Pancreas (tissue), 10 donors: ENCODE data around the gene DDB1. TPM values are rescaled to one million over a fixed set of nuclear protein-coding genes. Genes with fewer than 3 reads are reported as not detected.
A peak's percentile ranks its signal among the peaks of the same experiment; 100 is the strongest.

Experiments
- ATAC-seq, 4 donors: fragments of 200-7000 bp; cut with Tn5 transposase; one replicate each; pipeline versions ENCODE4 v1.8.0 to v1.9.1; 2020; ENCODE audit warnings: mild to moderate bottlenecking in 4 of 4, moderate library complexity in 4 of 4
- DNase-seq, 6 donors: peaks; one replicate each; pipeline ENCODE4 v3.0.0-alpha.2; 2020
- FAIRE-seq: peaks from 2 replicates; lab custom pipeline; 2012; peaks lifted over from hg19 to GRCh38; lab: Jason Lieb, UNC
- H3K27ac ChIP-seq, 4 donors: fragments of 200-600 bp; sonication (generic); 1 replicate in 3 of 4; 2 replicates in 1 of 4; pipeline versions ENCODE4 v1.5.0 to v1.8.0; 2020
- H3K27me3 ChIP-seq, 4 donors: fragments of 200-600 bp; one replicate each; pipeline ENCODE4 v1.8.0; 2021
- H3K36me3 ChIP-seq, 3 donors: fragments of 200-600 bp; sonication (generic) in 1 of 3; one replicate each; pipeline versions ENCODE4 v1.5.0 to v1.8.0; 2020 to 2021
- H3K4me1 ChIP-seq, 3 donors: fragments of 200-600 bp; one replicate each; pipeline ENCODE4 v1.8.0; 2021
- H3K4me3 ChIP-seq, 4 donors: fragments of 200-600 bp; sonication (generic) in 2 of 4; one replicate each; pipeline versions ENCODE4 v1.5.0 to v1.8.0; 2020 to 2021
- H3K9me3 ChIP-seq, 4 donors: fragments of 200-600 bp; one replicate each; pipeline ENCODE4 v1.8.0; 2021
- CTCF ChIP-seq, 4 donors: fragments of 200-600 bp; sonication (generic) in 3 of 4; IDR thresholded peaks; one replicate each; pipeline versions ENCODE4 v1.5.0 to v1.8.0; 2021; ENCODE audit warnings: antibody characterized with exemption in 4 of 4
- WGBS, 2 donors: extraction: QIAGEN DNeasy Blood & Tissue Kit; methylation state at CpG; one replicate each; pipeline ENCODE4 v1.1.7; 2013; 5-methylcytosine and 5-hydroxymethylcytosine counted together
- intact Hi-C, 3 donors: fragments of 100-400 bp; cut with DNase I; formaldehyde crosslinking; loops; one replicate each; pipeline versions ENCODE4 v1.11.1 to v1.14.2; 2022
- polyA plus RNA-seq, 2 donors: library from polyadenylated mRNA; stranded (reverse); fragments of 200-250 nt; gene quantifications; one replicate each; pipeline ENCODE4 v1.2.3, GENCODE V29; 2013
- total RNA-seq, 6 donors: library from RNA; stranded (reverse); fragmentation: NEBNext Ultra II Directional in 4 of 6; extraction: Animal tissue kit (Norgen Biotek cat#: 25700) in 4 of 6; gene quantifications; one replicate each; pipeline versions ENCODE4 v1.2.1 to v1.2.4, GENCODE V29; 2021 to 2023
- donor health status: healthy with polysubstance abuse.
- donor health status: DM: no; HTN: no; CAD: no; lungs with moderate emphysema.
- donor health status: DM: no; HTN: no; CAD: no.
- donor health status: control.
- donor health status: control.
- donor health status: Bipolar disorder and iron deficiency.
- donor health status: DM: yes; HTN: yes; CAD: no.
- donor health status: DM: no; HTN: no; CAD: no.
- donor health status: DM: no; HTN: no; CAD: no.
- donor health status: DM: yes; HTN: yes; CAD: no.

DDB1 gene
- total and polyA plus RNA-seq, 8 donors, result 50.9 to 84.4 (median 74.5) TPM

GRCh38 chr11:61331651-61332050 lies 1.3 kb downstream of the DDB1 start:
- Histone ChIP-seq H3K4me3 (peak overlapping the region in 2 of 4 donors; percentile 68 to 98), H3K36me3 (peaks cover 0 to 9% (median 8%) of the 10 kb centered on the region in 3 donors), H3K27me3 (no peaks in the 10 kb centered on the region), H3K4me1 (peaks cover 22 to 36% (median 27%) of the 10 kb centered on the region in 3 donors), H3K27ac (no peak overlapping the region), H3K9me3 (no peaks in the 10 kb centered on the region)
- no peak for TF ChIP-seq CTCF (IDR thresholded peaks at IDR 0.05)
- intact Hi-C loops, result no loop called here
- no peak for FAIRE-seq
- ATAC-seq, result no peak
- 37 to 45% methylated on average over 6 of the region's 6 CpGs for WGBS, 2 donors
- DNase-seq, result no peak

GRCh38 chr11:61329871-61330270 lies 3.0 kb downstream of the DDB1 start:
- TF ChIP-seq CTCF (IDR thresholded peaks at IDR 0.05), result no peak
- ATAC-seq, result no peak
- FAIRE-seq, result no peak
- intact Hi-C loops, result no loop called here
- no peak overlapping the region for H3K27ac ChIP-seq
- H3K27me3 ChIP-seq, result no peaks in the 10 kb centered on the region
- DNase-seq, result no peak
- H3K9me3 ChIP-seq, result no peaks in the 10 kb centered on the region
- H3K4me1 ChIP-seq, result peaks cover 11 to 20% (median 18%) of the 10 kb centered on the region in 3 donors
- H3K4me3 ChIP-seq, result no peak overlapping the region
- peaks cover 0 to 20% (median 15%) of the 10 kb centered on the region in 3 donors for H3K36me3 ChIP-seq
- WGBS, 2 donors, result 86 to 88% methylated on average over 4 of the region's 4 CpGs

GRCh38 chr11:61328351-61328750 lies 4.6 kb downstream of the DDB1 start:
- intact Hi-C loops, result no loop called here
- FAIRE-seq, result no peak
- H3K36me3 ChIP-seq, result peaks cover 0 to 30% (median 28%) of the 10 kb centered on the region in 3 donors

GRCh38 chr11:61327669-61328071 lies 5.2 kb downstream of the DDB1 start:
- H3K27ac ChIP-seq, result no peak overlapping the region
- H3K27me3 ChIP-seq, result no peaks in the 10 kb centered on the region
- FAIRE-seq (no peak), ATAC-seq (no peak), DNase-seq (no peak)
- H3K36me3 ChIP-seq, result peaks cover 0 to 37% (median 30%) of the 10 kb centered on the region in 3 donors
- no peaks in the 10 kb centered on the region for H3K9me3 ChIP-seq
- H3K4me3 ChIP-seq, result no peak overlapping the region
- TF ChIP-seq CTCF (IDR thresholded peaks at IDR 0.05), result no peak
- intact Hi-C loops, result no loop called here
- peaks cover 4 to 11% (median 10%) of the 10 kb centered on the region in 3 donors for H3K4me1 ChIP-seq

More at GRCh38 chr11:61328351-61328750, 4.6 kb downstream of the DDB1 start:
- H3K4me1 ChIP-seq, result peaks cover 4 to 11% (median 10%) of the 10 kb centered on the region in 3 donors
- DNase-seq, result no peak
- no peak for ATAC-seq
- no peaks in the 10 kb centered on the region for H3K9me3 ChIP-seq
- H3K4me3 ChIP-seq, result no peak overlapping the region
- no peak overlapping the region for H3K27ac ChIP-seq
- 87 to 92% methylated on average over 9 of the region's 9 CpGs for WGBS, 2 donors
- TF ChIP-seq CTCF (IDR thresholded peaks at IDR 0.05), result no peak
- no peaks in the 10 kb centered on the region for H3K27me3 ChIP-seq

GRCh38 chr11:61325649-61326414 lies 7.1 kb downstream of the DDB1 start:
- no peak for TF ChIP-seq CTCF (IDR thresholded peaks at IDR 0.05)
- no peak overlapping the region for H3K27ac ChIP-seq
- H3K9me3 ChIP-seq, result no peaks in the 10 kb centered on the region
- ATAC-seq (no peak), FAIRE-seq (no peak), DNase-seq (no peak)
- intact Hi-C loops, result no loop called here
- 74 to 84% methylated on average over 2 of the region's 2 CpGs for WGBS, 2 donors
- H3K4me1 ChIP-seq, result no peaks in the 10 kb centered on the region
- H3K4me3 ChIP-seq, result no peak overlapping the region
- peaks cover 0 to 56% (median 30%) of the 10 kb centered on the region in 3 donors for H3K36me3 ChIP-seq
- no peaks in the 10 kb centered on the region for H3K27me3 ChIP-seq
